Activated CD4-positive, alpha-beta T cell treated with anti-CD3 and anti-CD28 coated beads for 4 hours (primary cell): ENCODE results near the gene CCL23.
"Not testable (repeated sequence)": the region's sequence is repeated elsewhere in the genome, so short reads cannot be mapped to it uniquely, and the experiment has no call there.

Source experiments
- DNase-seq, 2 donors: peaks; one replicate each; pipeline ENCODE4 v3.0.0-alpha.2; 2020

Gene CCL23, protein sequence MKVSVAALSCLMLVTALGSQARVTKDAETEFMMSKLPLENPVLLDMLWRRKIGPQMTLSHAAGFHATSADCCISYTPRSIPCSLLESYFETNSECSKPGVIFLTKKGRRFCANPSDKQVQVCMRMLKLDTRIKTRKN

DNA sequence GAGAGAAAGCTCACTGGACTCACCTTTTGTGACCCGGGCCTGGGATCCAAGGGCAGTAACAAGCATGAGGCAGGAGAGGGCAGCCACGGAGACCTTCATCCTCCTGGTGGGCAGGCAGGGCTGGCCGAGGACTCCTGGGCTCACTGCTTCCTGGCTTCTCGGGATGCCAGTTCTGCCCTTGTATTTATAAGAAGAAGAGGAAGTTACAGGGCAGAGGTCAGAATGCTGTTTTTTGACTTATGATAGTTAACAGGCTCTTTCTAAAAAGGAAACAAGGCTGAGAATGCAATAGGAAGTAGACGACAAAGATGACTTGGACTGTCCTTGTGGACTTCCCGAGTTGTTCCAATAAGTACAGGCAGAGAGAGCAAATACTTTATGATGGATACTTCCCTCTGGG lies at the start of gene CCL23:
CCL23 (minus strand) TSS at position 174 of the 400 bp plus-strand sequence; CDS start at position 99, 75 bp downstream.
- no peak for DNase-seq

DNA sequence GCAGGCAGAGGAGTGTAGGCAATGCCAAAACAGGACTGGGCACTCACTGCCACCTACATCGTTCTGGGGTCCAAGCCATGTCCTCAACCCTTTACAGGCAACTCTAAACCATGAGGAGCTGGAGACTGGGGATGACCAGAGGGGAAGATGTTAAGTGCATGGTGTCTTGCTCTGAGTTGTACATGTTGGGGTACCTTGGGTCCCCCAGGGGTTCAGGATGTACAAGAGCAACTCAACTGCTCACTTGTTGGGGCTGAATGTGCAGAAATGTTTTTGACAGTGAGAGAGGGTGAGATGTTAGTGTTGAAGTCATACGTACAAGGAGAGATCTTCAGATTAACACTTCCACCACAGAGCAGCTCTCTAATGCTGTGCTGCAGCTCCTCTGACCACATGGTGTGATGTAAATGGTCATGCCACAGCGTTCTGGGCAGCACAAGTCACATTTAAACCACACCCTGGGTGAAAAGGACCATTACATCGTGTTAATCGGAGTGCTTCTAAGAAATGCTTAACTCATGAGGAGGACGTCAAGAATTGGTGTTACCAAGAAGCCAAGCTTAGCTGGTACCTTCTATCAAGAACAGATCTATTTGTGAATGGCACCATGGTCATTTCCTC lies 48.7 kb upstream of the CCL23 start:
- no peak for DNase-seq

DNA sequence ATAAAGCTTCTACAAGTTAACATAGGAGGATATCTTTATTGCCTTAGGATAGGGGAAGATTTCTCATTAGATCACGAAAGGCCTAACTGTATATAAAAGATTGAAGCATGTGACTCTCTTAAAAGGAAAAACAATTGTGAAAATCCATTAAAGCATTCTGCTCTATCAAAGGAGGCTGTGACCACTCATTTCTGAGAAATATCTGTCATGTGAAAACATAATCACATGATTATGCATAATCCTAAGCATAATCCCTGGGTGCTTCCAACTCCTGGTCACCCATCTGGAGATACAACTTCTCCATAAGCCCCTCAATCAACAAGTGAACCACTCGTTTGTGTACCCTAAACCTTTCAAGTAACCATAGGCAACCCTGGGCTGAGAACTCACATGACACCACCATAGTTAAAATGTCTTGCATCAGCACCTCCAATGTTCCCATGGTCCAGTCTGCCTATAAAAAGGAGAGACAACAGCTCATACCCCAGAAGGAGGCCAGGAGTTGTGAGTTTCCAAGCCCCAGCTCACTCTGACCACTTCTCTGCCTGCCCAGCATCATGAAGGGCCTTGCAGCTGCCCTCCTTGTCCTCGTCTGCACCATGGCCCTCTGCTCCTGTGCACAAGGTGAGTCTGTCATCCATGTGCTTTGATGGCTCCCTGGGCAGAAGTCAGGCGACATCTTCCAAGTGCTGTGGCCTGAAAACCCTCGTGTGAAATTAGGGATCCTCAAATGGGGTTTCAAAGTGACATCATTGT lies 46.2 kb upstream of the CCL23 start, which contains the start of gene CCL18:
CCL18 (plus strand) TSS at position 487 of the 756 bp plus-strand sequence; CDS start at position 558, 71 bp downstream.
- no peak for DNase-seq

DNA sequence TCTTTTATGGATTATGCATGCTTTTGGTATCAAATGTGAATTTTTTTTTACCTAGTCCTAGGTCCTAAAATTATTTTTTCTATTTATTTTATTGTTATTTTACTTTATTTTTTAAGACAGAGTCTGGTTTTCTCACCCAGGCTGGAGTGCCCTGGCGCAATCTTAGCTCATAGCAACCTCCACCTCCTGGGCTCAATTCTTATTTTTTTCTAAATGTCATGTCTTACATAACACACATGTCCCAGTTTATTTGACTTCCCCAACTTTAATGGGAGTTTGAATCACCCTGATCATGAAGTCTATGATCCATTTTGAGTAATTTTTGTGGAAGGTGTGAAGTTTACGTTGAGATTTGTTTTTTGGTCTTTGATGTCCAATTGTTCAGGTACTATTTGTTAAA lies 43.0 kb upstream of the CCL23 start:
- DNase-seq, result no peak

DNA sequence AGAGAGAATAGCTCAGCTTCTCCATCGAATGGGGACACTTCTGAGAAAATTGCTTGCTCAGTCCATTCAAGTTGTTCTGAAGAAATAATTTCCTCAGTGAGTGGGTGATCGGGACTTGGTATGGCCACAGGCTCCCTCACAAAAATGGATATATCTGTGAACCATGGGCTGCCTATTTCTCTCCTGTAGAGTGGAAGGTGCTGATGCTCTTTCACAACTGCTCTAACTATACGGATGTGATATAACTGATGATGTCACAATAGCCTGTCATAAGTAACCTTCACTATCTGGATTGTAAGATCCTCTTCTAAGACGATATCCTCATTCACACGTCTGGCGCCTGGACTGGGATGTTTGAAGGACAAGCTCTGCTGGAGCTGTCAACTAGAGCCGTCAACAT lies 41.6 kb upstream of the CCL23 start:
- DNase-seq, result no peak

DNA sequence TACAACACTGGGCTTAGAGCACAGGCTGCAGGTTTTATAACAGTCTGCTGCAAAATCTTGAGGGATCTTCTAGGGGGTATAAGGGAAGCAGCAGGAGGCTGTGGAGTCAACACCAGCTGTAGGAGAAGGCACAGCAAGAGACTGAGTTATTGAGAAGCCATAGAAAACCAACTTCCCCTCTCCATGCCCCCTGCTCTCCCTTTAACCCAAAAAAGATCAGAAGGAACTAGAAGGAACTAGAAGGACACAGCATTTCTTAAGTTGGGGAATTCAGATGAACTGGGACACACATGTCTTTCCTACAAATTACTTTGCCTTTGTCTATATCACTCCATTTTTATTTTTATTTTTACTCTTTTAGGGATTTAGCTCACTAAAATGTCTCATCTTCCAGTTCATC lies 40.1 kb upstream of the CCL23 start:
- DNase-seq, result no peak

DNA sequence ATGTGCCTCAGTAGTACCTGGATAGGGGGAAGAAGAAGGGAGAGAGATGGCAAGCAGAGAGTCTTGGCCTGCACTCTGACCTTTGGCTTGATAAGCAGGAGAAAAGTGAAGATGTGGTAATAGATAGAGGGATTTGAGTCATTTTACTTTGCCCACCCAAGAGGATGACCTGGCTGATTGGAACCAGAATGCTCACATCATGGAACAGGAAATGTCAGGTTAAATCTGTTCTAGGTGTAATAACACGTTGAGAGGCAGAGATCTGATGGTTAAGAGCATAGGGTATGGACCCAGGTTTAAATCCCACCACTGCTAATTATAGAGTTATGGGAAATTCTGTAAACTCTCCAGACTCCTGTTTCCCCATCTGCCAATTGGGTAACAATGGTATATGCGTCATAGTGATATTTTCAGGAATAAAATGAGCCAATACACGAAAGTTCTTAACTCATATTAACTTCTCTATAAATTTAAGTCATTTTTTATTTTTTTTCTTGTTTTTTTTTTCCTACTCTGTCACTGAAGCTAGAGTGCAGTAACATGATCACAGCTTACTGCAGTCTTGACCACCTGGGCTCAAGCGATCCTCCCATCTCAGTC lies 38.2 kb upstream of the CCL23 start:
- no peak for DNase-seq

DNA sequence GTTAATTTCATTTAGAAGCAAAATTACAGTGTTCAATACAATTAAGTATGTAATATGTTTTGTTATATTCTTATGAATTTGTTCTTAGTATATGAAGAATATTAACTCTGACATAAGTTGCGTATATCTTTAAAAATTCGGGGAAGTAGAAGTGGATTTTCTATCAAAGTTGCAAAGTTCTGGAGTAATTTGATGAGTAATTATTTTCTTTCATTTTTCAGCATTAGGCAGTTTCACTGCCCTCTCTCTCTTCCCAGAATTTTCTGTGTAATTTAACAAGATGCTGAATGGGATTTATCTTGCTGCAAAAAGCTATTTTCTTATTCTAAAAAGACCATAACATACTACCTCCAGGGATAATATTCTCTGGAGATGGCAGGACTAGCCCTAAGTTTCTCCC lies 37.4 kb upstream of the CCL23 start:
- DNase-seq, result no peak

DNA sequence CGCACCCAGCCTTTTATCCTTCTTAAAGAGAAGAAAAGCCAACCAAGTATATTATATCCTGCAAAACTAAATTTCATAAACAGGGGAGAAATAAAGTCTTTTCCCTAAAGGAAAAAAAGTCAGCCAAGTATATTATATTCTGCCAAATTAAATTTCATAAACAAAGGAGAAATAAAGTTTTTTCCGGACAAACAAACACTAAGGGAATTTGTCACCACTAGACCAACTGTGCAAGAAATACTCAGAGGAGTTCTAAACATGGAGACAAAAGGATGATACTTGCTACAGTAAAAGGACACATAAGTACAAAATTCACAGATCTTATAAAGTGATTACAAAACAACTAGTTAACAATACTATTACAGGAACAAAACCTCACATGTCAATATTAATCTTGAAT lies 31.9 kb upstream of the CCL23 start:
- no peak for DNase-seq

DNA sequence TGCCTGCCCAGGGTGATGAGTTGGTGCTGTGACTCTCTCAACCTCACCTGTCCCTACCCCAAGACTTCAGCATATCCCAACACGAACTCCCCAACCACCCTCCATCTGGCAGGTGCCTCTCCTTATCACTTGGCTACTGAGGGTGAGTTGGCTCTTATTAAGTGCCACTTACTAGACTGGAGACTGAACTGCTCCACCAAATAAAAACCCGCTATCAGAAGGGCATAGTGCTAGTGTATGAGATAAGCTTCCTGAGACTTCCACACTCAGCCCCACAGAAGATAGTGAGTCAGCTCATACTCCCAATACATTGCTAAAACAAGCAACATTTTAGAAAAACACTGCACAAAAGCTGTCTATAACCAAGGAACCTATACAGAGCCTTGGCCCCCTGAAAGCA lies 30.3 kb upstream of the CCL23 start:
- no peak for DNase-seq

DNA sequence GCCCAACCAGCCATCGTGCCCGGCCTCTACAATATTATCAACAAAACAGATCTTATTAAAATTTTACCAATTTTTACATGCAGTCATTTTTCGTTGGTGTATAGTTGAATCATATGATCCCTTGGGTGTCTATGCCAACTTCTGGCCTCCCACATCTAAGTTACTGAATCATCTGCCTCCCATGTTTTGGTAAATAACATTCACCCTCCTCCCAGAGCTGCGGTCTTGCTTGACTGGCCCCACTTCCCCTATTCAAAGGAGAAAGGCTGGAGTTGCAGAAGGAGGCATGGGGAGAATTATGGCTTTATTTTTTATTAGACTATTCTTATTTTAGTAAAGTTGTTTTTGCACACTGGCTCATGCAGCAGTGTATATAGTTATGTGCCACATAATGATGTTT lies 18.5 kb upstream of the CCL23 start:
- no peak for DNase-seq

DNA sequence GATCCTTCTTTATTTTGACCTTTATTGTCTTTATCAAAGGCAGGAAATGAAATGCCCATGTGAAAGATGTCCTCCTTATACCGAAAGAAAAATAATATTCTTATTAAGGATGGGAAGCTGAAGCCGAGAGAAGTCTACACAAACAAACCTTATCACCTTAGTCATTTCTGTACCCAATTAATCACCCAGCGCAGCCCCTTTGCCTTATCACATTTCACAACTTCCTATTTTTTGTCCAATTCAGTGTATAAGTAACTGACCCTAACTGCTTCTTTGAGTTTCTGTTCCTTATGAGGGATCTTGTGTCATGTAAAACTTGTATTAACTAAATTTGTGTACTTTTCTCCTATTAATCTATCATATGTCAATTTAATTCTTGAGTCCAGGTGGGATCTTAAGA lies 16.4 kb upstream of the CCL23 start:
- no peak for DNase-seq

DNA sequence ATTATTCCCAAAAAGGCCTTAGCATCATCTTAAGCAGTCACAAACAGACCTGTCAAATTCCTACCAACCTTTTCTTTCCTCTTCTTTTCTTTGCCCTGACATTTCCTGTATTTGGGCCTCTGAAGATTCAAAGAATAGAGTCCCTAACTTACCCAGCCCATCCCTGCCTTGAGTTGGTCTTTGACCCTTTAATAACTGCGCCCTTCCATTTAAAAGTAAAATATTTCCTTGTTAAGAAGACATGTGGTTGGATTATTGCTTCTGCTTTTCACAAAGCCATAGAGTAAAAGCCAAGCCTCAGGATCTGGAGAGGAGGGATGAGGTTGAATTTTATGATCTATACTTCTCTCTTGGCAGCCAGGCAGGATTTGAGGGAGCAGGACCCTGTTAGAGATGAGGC lies 13.2 kb upstream of the CCL23 start:
- DNase-seq, result no peak

DNA sequence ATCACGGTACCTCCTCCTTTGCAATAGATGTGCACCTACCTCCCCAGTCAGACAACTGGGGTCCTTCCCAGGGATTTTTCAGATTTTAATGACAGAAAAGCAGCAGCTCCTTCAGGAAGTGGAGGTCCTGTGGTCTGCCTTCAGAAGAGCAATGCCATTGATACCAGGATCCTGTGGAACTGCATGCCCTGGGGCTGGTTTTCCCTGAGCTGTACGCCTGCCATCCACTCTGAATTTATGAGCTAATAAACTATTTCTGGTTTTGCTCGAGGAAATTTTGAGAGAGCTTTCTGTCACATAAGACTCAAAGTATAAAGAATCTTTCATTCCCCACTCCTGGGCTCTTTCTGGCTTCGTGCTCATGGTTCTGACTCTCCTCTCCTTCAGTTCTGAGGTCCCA lies 10.0 kb upstream of the CCL23 start:
- DNase-seq, result no peak

DNA sequence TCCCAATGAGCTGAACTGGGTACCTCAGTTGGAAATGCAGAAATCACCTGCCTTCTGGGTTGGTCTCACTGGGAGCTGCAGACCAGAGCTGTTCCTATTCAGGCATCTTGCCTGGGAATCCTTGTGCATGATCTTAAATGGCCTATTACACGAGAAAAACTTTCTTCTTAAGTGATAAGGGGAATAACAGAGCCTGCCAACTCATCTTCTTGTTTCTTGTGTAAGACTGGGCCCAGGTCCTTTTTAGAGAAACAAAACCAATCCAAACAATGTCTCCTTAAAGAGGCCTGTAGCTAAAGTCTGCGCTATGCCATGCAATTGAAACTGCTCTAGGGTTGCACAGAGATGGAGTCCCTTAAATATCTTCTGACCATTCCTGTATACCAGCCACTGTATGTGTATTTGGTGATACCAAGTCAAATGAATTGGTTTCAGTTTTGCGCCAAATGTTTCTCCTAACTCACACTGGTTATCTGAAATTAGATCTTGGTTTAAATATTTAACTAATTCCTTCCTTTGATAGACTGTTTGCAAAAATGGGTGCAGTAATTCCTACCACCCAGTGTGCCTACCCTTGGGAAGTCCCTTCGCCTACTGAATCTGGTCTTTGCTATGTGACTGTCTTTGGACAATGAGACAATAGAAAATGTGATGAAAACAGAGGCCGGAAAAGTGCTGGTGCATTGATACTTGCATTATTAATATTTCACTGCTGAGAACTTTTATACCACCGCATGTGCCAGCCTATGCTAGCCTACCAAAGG lies 6.5 kb upstream of the CCL23 start:
- no peak for DNase-seq

DNA sequence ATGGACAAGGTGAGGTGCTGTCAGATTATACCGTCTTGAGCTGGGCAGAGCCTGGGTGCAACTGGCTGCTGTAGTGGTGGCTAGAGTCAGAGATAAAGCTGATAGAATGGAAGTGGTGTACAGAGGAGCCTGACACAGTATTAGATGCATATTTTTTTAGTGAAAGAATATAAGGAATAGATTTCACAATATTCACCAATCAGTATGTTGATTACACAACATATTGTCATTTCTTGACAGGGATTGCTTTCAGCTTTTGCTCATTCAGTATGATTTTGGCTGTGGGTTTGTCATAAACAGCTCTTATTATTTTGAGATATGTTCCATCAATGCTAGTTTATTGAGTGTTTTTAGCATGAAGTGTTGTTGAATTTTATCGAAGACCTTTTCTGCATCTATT lies 1.7 kb upstream of the CCL23 start:
- DNase-seq, result no peak

DNA sequence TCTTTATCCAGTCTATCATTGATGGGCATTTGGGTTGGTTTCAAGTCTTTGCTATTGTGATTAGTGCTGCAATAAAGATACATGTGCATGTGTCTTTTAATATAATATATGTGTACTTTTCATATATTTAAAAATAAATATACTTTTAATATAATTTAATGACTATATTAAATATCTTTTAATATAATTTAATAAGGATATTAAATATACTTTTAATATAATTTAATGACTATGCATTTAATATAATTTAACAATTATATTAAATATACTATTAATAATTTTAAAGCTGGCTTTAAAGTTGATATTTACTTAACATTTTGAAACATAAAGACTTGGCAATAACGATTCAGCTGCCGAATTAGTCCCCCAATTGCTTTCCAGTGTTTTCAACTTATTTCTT lies 1.2 kb downstream of the CCL23 start:
- DNase-seq, result no peak

DNA sequence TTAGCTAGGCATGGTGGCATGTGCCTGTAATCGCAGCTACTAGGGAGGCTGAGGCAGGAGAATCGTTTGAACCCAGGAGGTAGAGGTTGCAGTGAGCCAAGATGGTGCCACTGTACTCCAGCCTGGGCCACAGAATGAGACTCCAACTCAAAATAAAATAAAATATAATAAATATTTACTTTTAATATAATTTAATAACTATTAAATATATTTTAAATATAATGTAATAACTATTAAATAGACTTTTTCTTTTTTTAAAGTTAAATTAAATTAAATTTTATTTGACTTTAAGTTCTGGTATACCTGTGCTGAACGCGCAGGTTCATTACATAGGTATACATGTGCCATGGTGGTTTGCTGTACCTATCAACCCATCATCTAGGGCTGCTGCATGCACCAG lies 1.9 kb downstream of the CCL23 start:
- not testable (repeated sequence) for DNase-seq

DNA sequence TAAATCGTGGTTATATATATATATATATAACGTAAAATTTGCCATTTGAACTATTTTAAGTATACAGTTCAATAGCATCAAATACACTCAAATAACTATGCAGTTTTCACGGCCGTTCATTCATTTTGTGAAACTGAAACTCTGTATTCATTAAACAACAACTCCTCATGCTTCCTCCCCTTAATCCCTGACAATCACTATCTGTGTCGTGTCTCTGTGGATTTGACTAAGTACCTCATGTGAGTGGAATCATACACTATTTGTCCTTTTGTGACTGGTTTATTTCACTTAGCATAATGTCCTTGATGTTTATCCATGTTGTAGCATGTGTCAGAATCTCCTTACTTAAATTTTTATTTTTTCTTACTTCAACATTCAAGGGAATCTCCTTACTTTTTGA lies 2.8 kb downstream of the CCL23 start:
- DNase-seq, result no peak

DNA sequence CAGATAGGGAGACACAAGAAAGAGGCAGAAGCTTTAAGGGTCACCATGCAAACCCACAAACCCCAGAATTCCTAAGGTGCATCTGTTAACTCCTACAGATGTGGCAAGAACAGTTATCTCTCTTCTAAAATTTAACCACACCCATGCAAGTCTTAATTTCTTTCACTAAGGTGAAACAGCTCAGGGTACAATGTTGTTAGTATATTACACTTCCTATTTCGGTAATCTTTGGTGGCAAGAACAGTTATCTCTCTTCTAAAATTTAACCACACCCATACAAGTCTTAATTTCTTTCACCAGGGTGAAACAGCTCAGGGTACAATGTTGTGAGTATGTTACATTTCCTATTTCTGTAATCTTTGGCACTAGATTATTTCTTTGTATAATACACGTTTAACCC lies 6.6 kb downstream of the CCL23 start:
- DNase-seq, result no peak

DNA sequence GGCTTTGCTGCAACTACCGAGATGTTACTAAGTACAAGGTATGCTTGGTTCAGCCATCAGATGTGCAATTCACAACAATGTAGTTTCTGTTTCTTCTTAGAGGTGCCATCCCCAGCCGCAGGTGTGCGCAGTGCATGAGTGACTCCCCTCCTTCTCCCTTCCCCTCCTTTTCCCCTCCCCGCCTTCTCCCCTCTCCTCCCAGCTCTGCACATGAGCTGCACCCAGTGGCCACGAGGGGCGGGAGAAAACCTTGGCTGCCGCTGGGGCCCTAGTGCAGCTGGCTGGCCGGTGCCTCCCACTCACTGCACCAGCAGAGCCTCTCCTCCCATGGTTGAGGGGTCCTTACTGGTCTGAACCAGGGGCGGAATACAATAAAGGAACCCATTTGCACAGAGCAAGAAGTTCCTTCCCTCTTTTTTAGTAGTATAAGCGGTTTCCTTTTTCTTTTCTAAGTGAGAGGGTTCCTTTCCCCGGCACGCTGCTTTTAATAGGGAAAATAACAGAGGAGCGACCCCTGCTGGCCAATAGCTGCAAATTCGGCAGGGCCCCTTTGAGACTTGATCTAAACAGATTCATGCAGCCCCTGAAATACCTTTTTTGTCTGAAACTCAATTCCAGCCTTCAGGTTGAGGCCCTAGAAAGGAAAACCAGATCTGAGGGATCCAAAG lies 8.6 kb downstream of the CCL23 start:
- DNase-seq, result no peak

DNA sequence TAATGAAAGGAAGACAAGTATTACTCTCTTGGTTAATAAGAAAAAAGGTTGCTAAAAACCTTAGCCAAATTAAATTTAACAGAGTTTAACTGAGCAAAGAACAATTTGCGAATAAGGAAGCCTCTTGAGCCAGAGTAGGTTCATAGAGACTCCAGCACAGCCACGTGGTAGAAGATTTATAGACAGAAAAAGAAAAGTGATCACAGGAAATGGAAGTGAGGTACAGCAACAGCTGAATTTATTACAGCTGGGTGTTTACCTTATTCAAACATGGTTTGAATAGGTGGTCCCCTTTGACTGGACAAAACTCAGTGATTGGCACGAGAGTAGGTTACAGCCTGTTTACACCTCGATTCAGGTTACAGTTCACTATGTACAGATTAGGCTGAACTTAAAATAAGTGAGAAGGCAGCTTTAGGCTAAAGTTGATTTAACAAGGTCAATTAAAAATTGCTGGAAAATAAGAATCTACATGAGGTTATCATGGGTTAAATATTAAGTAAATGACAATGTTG lies 13.1 kb downstream of the CCL23 start:
- no peak for DNase-seq
